Measurements from ENCODE around the gene EP400. TPM values are rescaled to one million over a fixed set of nuclear protein-coding genes. Genes with fewer than 3 reads are reported as not detected.

The EP400 gene
- total and polyA plus RNA-seq, 2 of the 8 experiments (the other 6 are each of a cell fraction or from before 2014, with no cell fraction given), result 13.1 to 69.7 TPM

- Histone ChIP-seq H3K27me3 (replicated peaks in 1 of 4; ENCODE audit: control insufficient read depth in 3 of 4, extremely low read depth in 1 of 4, insufficient read depth in 3 of 4, low read length in 3 of 4) (no peaks in the 10 kb centered on the region), H3K36me3 (ENCODE audit: control insufficient read depth in 2 of 4, insufficient read depth in 4 of 4, low read length in 3 of 4) (peaks cover 8 to 74% (median 38%) of the 10 kb centered on the region in 4 experiments), H3K79me2 (ENCODE audit: control insufficient read depth in 1 of 2, insufficient read depth in 2 of 2, low read length in 2 of 2) (no peaks in the 10 kb centered on the region), H3K56ac (replicated peaks; ENCODE audit: insufficient read length, low read depth, low read length) (no peak overlapping the region), H2BK5ac (ENCODE audit: low read depth, low read length) (no peak overlapping the region), H3K9ac (replicated peaks in 1 of 4; ENCODE audit: extremely low read depth in 1 of 4, low read depth in 3 of 4, low read length in 3 of 4) (no peak overlapping the region), H4K8ac (ENCODE audit: extremely low read depth, insufficient read depth, low read length) (no peak overlapping the region), H3K27ac (ENCODE audit: low read depth, low read length) (no peak overlapping the region), H3K4me2 (ENCODE audit: insufficient read depth in 1 of 2, low read depth in 2 of 2, low read length in 2 of 2) (no peak overlapping the region), H3K4me1 (replicated peaks in 1 of 4; ENCODE audit: control insufficient read depth in 3 of 4, insufficient read depth in 4 of 4, low read length in 3 of 4) (no peaks in the 10 kb centered on the region), H3K18ac (ENCODE audit: extremely low read depth, low read length) (no peak overlapping the region), H2BK12ac (ENCODE audit: low read depth, low read length) (no peak overlapping the region), H4K5ac (ENCODE audit: insufficient read length, low read depth, low read length) (no peak overlapping the region), H3K4ac (replicated peaks; ENCODE audit: insufficient read length, low read depth, low read length) (no peak overlapping the region), H3K23me2 (ENCODE audit: low read depth, low read length) (no peaks in the 10 kb centered on the region), H4K20me1 (replicated peaks in 1 of 2; ENCODE audit: control insufficient read depth in 1 of 2, insufficient read depth in 2 of 2, low read length in 2 of 2) (peaks cover 3 to 9% of the 10 kb centered on the region in 2 experiments), H3K4me3 (ENCODE audit: extremely low read depth in 1 of 4, insufficient read depth in 2 of 4, low read depth in 3 of 4, low read length in 4 of 4) (no peak overlapping the region), H2AFZ (ENCODE audit: low read length) (no peak overlapping the region), H2AK5ac (ENCODE audit: low read depth, low read length) (no peak overlapping the region), H3K79me1 (ENCODE audit: low read depth, low read length) (no peaks in the 10 kb centered on the region), H2BK15ac (ENCODE audit: low read length) (no peak overlapping the region), H3K14ac (ENCODE audit: insufficient read length) (no peak overlapping the region), H2BK20ac (ENCODE audit: low read length) (no peak overlapping the region), H2BK120ac (replicated peaks; ENCODE audit: low read depth, low read length) (no peak overlapping the region), H3K9me3 (ENCODE audit: insufficient read depth in 2 of 2, low read depth in 1 of 2, low read length in 1 of 2) (no peaks in the 10 kb centered on the region), H4K91ac (replicated peaks; ENCODE audit: insufficient read length, low read length) (no peak overlapping the region), H3K23ac (ENCODE audit: insufficient read length) (no peak overlapping the region)
- FAIRE-seq, result no peak
- POLR2A ChIA-PET (ENCODE audit: partially characterized antibody), result interaction anchor here (0.7 to 2.2 kb wide), 2 partner anchors 14 to 1042 kb away, joined by 3 to 6 read pairs; no protein-coding TSS in a partner anchor
- no peak for TF ChIP-seq POLR2AphosphoS5 (IDR thresholded peaks at IDR 0.05; ENCODE audit: low read depth, low read length)
- no peak for TF ChIP-seq BRCA1 (IDR thresholded peaks at IDR 0.05; ENCODE audit: low read depth, low read length)
- TF ChIP-seq RAD21 (IDR thresholded peaks at IDR 0.05 in 1 of 2, conservative IDR thresholded peaks at IDR 0.05 in 1 of 2; ENCODE audit: low read depth in 2 of 2, low read length in 2 of 2), result peak; percentile 19 to 48; a peak in 3 of 4 replicates
- TF ChIP-seq ATF3 (IDR thresholded peaks at IDR 0.05; ENCODE audit: insufficient read depth, low read depth, low read length), result no peak
- TF ChIP-seq TCF12 (IDR thresholded peaks at IDR 0.05; ENCODE audit: low read depth, low read length), result no peak
- TF ChIP-seq CTCF (IDR thresholded peaks at IDR 0.05; ENCODE audit: control extremely low read depth in 1 of 3, insufficient read depth in 1 of 3, low read depth in 1 of 3, low read length in 3 of 3), result peak in 2 of 3 experiments; percentile 15 to 38; a peak in 3 of 4 replicates
- WGBS, 2 experiments (ENCODE audit: extremely low coverage in 1 of 2, insufficient coverage in 1 of 2, insufficient read length in 1 of 2, insufficient replicate concordance in 2 of 2, low coverage in 1 of 2, low lambda C conversion rate in 2 of 2, missing lambda C conversion rate in 1 of 2), result 85% methylated on average over 15 of the region's 20 CpGs; no CpG with 5 or more reads in 1 of the 2 experiments
- CTCF ChIA-PET (ENCODE audit: partially characterized antibody), result interaction anchor here (0.8 to 1.7 kb wide), 4 partner anchors 10 to 16 kb away, joined by 3 to 6 read pairs (median 4); no protein-coding TSS in a partner anchor
- no peak for DNase-seq (ENCODE audit: low read depth in 1 of 2, low spot score in 2 of 2)
These were observed 37.0 kb upstream of the EP400 start for GRCh38 chr12:131912518-131913274.

Data from H1 (cell line).